HEK293 (cell line): ENCODE data around the gene PIGB.
A peak's percentile ranks its signal among the peaks of the same experiment; 100 is the strongest.

Source experiments
- CTCF ChIA-PET: fragments of 350-600 bp; formaldehyde crosslinking; extraction: SDS; loops from one replicate; lab custom pipeline; 2021; ENCODE audit warnings: antibody characterized with exemption; lab: Yijun Ruan, JAX
- POLR2A ChIA-PET: fragments of 300-600 bp; formaldehyde crosslinking; extraction: SDS; loops from one replicate; lab custom pipeline; 2020; ENCODE audit warnings: antibody characterized with exemption, inconsistent platforms; lab: Yijun Ruan, JAX
- H3K27ac ChIP-seq: fragments of 200-500 bp; sonication (Bioruptor generic); 2 replicates; pipeline ENCODE4 v1.5.1; 2014; ENCODE audit warnings: low read depth, low read length, control low read depth, inconsistent platforms; ENCODE audit errors: extremely low read depth
- H3K36me3 ChIP-seq, 2 experiments: fragments of 200-500 bp in 1 of 2; sonication (Bioruptor generic) in 1 of 2; 1 replicate in 1 of 2; 2 replicates in 1 of 2; pipeline ENCODE4 v1.5.1; 2014 to 2017; ENCODE audit warnings: inconsistent platforms in 2 of 2, low read length in 2 of 2; ENCODE audit not compliant: control insufficient read depth in 2 of 2, insufficient read depth in 1 of 2
- H3K4me1 ChIP-seq: fragments of 200-500 bp; sonication (Bioruptor generic); 2 replicates; pipeline ENCODE4 v1.5.1; 2014; ENCODE audit warnings: mild to moderate bottlenecking, low read length, inconsistent platforms; ENCODE audit not compliant: control insufficient read depth, insufficient read depth
- H3K4me3 ChIP-seq: 2 replicates; pipeline ENCODE4 v1.5.1; 2011; ENCODE audit warnings: low read depth, mild to moderate bottlenecking, control low read depth, low read length, moderate library complexity
- H3K9me3 ChIP-seq: fragments of 200-500 bp; sonication (Bioruptor generic); 2 replicates; pipeline ENCODE4 v1.5.1; 2014; ENCODE audit warnings: low read depth, low read length, inconsistent platforms; ENCODE audit not compliant: control insufficient read depth, insufficient read depth
- BCL11B ChIP-seq: fragments of 450-650 bp; formaldehyde crosslinking; IDR thresholded peaks from 2 replicates; pipeline ENCODE4 v1.5.1; 2016; ENCODE audit warnings: low read depth, missing biosample characterization, missing genetic modification characterization
- BCL6B ChIP-seq: fragments of 450-650 bp; formaldehyde crosslinking; IDR thresholded peaks from 2 replicates; pipeline ENCODE4 v1.5.1; 2017; ENCODE audit warnings: missing biosample characterization, missing genetic modification characterization
- HOXC10 ChIP-seq: sonication (generic); formaldehyde crosslinking; IDR thresholded peaks from 2 replicates; pipeline ENCODE4 v1.8.1; 2023; ENCODE audit warnings: mild to moderate bottlenecking, missing genetic modification reagents
- HOXD13 ChIP-seq: sonication (generic); formaldehyde crosslinking; IDR thresholded peaks from 2 replicates; pipeline ENCODE4 v1.8.0; 2022; ENCODE audit warnings: missing genetic modification reagents, borderline replicate concordance
- OVOL3 ChIP-seq: fragments of 450-650 bp; formaldehyde crosslinking; IDR thresholded peaks from 2 replicates; pipeline ENCODE4 v1.5.1; 2016; ENCODE audit warnings: missing biosample characterization, missing genetic modification characterization
- REST ChIP-seq: fragments of 450-650 bp; formaldehyde crosslinking; IDR thresholded peaks from 2 replicates; pipeline ENCODE4 v1.5.1; 2016; ENCODE audit warnings: missing biosample characterization, missing genetic modification characterization
- SCRT2 ChIP-seq: fragments of 450-650 bp; formaldehyde crosslinking; IDR thresholded peaks from 2 replicates; pipeline ENCODE4 v1.5.1; 2016; ENCODE audit warnings: missing biosample characterization, missing genetic modification characterization
- SP2 ChIP-seq: fragments of 450-650 bp; formaldehyde crosslinking; IDR thresholded peaks from 2 replicates; pipeline ENCODE4 v1.5.1; 2016; ENCODE audit warnings: missing biosample characterization, missing genetic modification characterization
- WT1 ChIP-seq: fragments of 450-650 bp; formaldehyde crosslinking; IDR thresholded peaks from 2 replicates; pipeline ENCODE4 v1.5.1; 2016; ENCODE audit warnings: missing biosample characterization, missing genetic modification characterization
- ZBTB26 ChIP-seq: fragments of 450-650 bp; formaldehyde crosslinking; optimal IDR thresholded peaks from 2 replicates; pipeline ENCODE3; 2016; ENCODE audit warnings: missing biosample characterization, mild to moderate bottlenecking, missing genetic modification characterization
- ZBTB48 ChIP-seq: fragments of 450-650 bp; formaldehyde crosslinking; IDR thresholded peaks from 2 replicates; pipeline ENCODE4 v1.5.1; 2016; ENCODE audit warnings: missing biosample characterization, missing genetic modification characterization
- ZNF146 ChIP-seq: fragments of 450-650 bp; formaldehyde crosslinking; IDR thresholded peaks from 2 replicates; pipeline ENCODE4 v1.5.1; 2016; ENCODE audit warnings: missing biosample characterization, missing genetic modification characterization
- ZNF174 ChIP-seq: fragments of 450-650 bp; formaldehyde crosslinking; IDR thresholded peaks from 2 replicates; pipeline ENCODE4 v1.5.0; 2017; ENCODE audit warnings: missing biosample characterization, mild to moderate bottlenecking, missing genetic modification characterization
- ZNF335 ChIP-seq: fragments of 450-650 bp; formaldehyde crosslinking; conservative IDR thresholded peaks from 2 replicates; pipeline ENCODE4 v1.5.1; 2016; ENCODE audit warnings: missing biosample characterization, missing genetic modification characterization
- ZNF394 ChIP-seq: fragments of 450-650 bp; formaldehyde crosslinking; IDR thresholded peaks from 2 replicates; pipeline ENCODE4 v1.5.1; 2016; ENCODE audit warnings: missing biosample characterization, missing genetic modification characterization, mild to moderate bottlenecking, moderate library complexity, borderline replicate concordance
- ZNF426 ChIP-seq: fragments of 450-650 bp; formaldehyde crosslinking; IDR thresholded peaks from 2 replicates; pipeline ENCODE4 v1.5.1; 2017; ENCODE audit warnings: missing biosample characterization, missing genetic modification characterization, mild to moderate bottlenecking, inconsistent platforms, moderate library complexity
- ZNF433 ChIP-seq: fragments of 450-650 bp; formaldehyde crosslinking; IDR thresholded peaks from 2 replicates; pipeline ENCODE4 v1.5.1; 2016; ENCODE audit warnings: missing biosample characterization, missing genetic modification characterization, low read depth
- ZNF473 ChIP-seq: fragments of 450-650 bp; formaldehyde crosslinking; IDR thresholded peaks from 2 replicates; pipeline ENCODE4 v1.5.1; 2017; ENCODE audit warnings: missing biosample characterization, missing genetic modification characterization
- ZNF514 ChIP-seq: fragments of 450-650 bp; formaldehyde crosslinking; IDR thresholded peaks from 2 replicates; pipeline ENCODE4 v1.5.1; 2016; ENCODE audit warnings: missing biosample characterization, missing genetic modification characterization
- ZNF621 ChIP-seq: fragments of 450-650 bp; formaldehyde crosslinking; IDR thresholded peaks from 2 replicates; pipeline ENCODE4 v1.5.1; 2017; ENCODE audit warnings: missing biosample characterization, missing genetic modification characterization
- ZNF701 ChIP-seq: fragments of 450-650 bp; formaldehyde crosslinking; IDR thresholded peaks from 2 replicates; pipeline ENCODE4 v1.5.1; 2016; ENCODE audit warnings: missing biosample characterization, missing genetic modification characterization
- ZNF837 ChIP-seq: fragments of 450-650 bp; formaldehyde crosslinking; IDR thresholded peaks from 2 replicates; pipeline ENCODE4 v1.5.1; 2016; ENCODE audit warnings: missing biosample characterization, missing genetic modification characterization

Gene PIGB

GRCh38 chr15:55389264-55389607 is 70.2 kb downstream of the PIGB start:
- H3K27ac ChIP-seq = no peak overlapping the region
- ChIA-PET CTCF (no interaction called here), POLR2A (no interaction called here)
- peaks cover 4 to 5% of the 10 kb centered on the region in 2 experiments; a peak in 2 of 3 replicates for H3K36me3 ChIP-seq
- H3K4me1 ChIP-seq = peaks cover 2% of the 10 kb centered on the region; the same call in 1 of the 2 replicates
- H3K4me3 ChIP-seq = no peak overlapping the region
- TF ChIP-seq REST (tag by site-specific recombination) = no peak
- TF ChIP-seq ZNF701 = no peak
- no peak for TF ChIP-seq OVOL3 (tag by site-specific recombination)
- no peak for TF ChIP-seq ZNF621 (tag by site-specific recombination)
- no peak for TF ChIP-seq BCL6B (tag by site-specific recombination)
- TF ChIP-seq ZNF394 (tag by site-specific recombination) = no peak
- TF ChIP-seq ZBTB26 (tag by site-specific recombination) = no peak
- no peak for TF ChIP-seq SP2 (tag by site-specific recombination)
- no peak for TF ChIP-seq ZNF473 (tag by site-specific recombination)
- no peak for TF ChIP-seq WT1 (tag by site-specific recombination)
- no peak for TF ChIP-seq ZNF335 (tag by site-specific recombination)
- no peak for TF ChIP-seq ZNF837 (tag by site-specific recombination)
- TF ChIP-seq ZNF433 (tag by site-specific recombination) = no peak
- TF ChIP-seq ZNF174 (tag by site-specific recombination) = no peak
- no peak for TF ChIP-seq ZNF146
- no peak for TF ChIP-seq ZBTB48 (tag by site-specific recombination)
- TF ChIP-seq ZNF514 = no peak
- TF ChIP-seq ZNF426 (tag by site-specific recombination) = no peak
- no peak for TF ChIP-seq HOXD13
- no peak for TF ChIP-seq HOXC10 (CRISPR knock-in tag)
- H3K9me3 ChIP-seq = no peaks in the 10 kb centered on the region

- no peaks in the 10 kb centered on the region for H3K9me3 ChIP-seq
- no peak overlapping the region for H3K4me3 ChIP-seq
- CTCF ChIA-PET = interaction anchor here (0.6 kb wide), 1 partner anchor 177 kb away, joined by 4 read pairs; no protein-coding TSS in a partner anchor
- H3K4me1 ChIP-seq = peaks cover 9% of the 10 kb centered on the region; the same call in 1 of the 2 replicates
- H3K27ac ChIP-seq = no peak overlapping the region
- no peaks in the 10 kb centered on the region; a peak in 1 of 3 replicates for H3K36me3 ChIP-seq
- POLR2A ChIA-PET = no interaction called here
- TF ChIP-seq SCRT2 (0 out of 2 replicates have a peak, but pooled peaks have one; percentile 32), BCL11B (tag by site-specific recombination) (no peak)
- TF ChIP-seq, all 188 proteins: peak for 1
These were observed 75.7 kb downstream of the PIGB start for GRCh38 chr15:55394694-55395093.
